Measurements from ENCODE around the gene SGPL1. TPM values are rescaled to one million over a fixed set of nuclear protein-coding genes. Genes with fewer than 3 reads are reported as not detected.

SGPL1 gene
- total RNA-seq, 1 donor from 2014 or later = 33.1 TPM

GRCh38 chr10:70866424-70866823, 50.7 kb downstream of the SGPL1 start:
- intact Hi-C loops (cut with DNase I) = no loop called here
- no peak for TF ChIP-seq CTCF (IDR thresholded peaks at IDR 0.05)
- TF ChIP-seq POLR2AphosphoS5 (IDR thresholded peaks at IDR 0.05; ENCODE audit: insufficient read depth in 1 of 2, low read depth in 1 of 2) = no peak
- TF ChIP-seq POLR2A (IDR thresholded peaks at IDR 0.05) = no peak
- DNase-seq (ENCODE audit: extremely low spot score in 2 of 2) = no peak
- H3K4me3 ChIP-seq = no peak overlapping the region
- H3K9me3 ChIP-seq = no peaks in the 10 kb centered on the region
- no peaks in the 10 kb centered on the region for H3K27me3 ChIP-seq
- no peaks in the 10 kb centered on the region for H3K4me1 ChIP-seq
- no peak overlapping the region for H3K27ac ChIP-seq
- H3K36me3 ChIP-seq = peaks cover 0 to 20% of the 10 kb centered on the region in 2 donors

GRCh38 chr10:70872291-70872690, 56.5 kb downstream of the SGPL1 start:
- intact Hi-C loops (cut with DNase I) = no loop called here
- H3K27ac ChIP-seq = no peak overlapping the region
- H3K4me3 ChIP-seq = no peak overlapping the region
- H3K27me3 ChIP-seq = no peaks in the 10 kb centered on the region
- H3K9me3 ChIP-seq = no peaks in the 10 kb centered on the region
- TF ChIP-seq CTCF (IDR thresholded peaks at IDR 0.05) = no peak
- no peak for TF ChIP-seq POLR2AphosphoS5 (IDR thresholded peaks at IDR 0.05; ENCODE audit: insufficient read depth in 1 of 2, low read depth in 1 of 2)
- TF ChIP-seq POLR2A (IDR thresholded peaks at IDR 0.05) = no peak
- DNase-seq (ENCODE audit: extremely low spot score in 2 of 2) = no peak
- no peaks in the 10 kb centered on the region for H3K4me1 ChIP-seq
- peaks cover 5 to 27% of the 10 kb centered on the region in 2 donors for H3K36me3 ChIP-seq

- Histone ChIP-seq H3K27ac (no peak overlapping the region), H3K9me3 (no peaks in the 10 kb centered on the region), H3K4me3 (no peak overlapping the region), H3K36me3 (peaks cover 5 to 39% of the 10 kb centered on the region in 2 donors), H3K4me1 (no peaks in the 10 kb centered on the region), H3K27me3 (no peaks in the 10 kb centered on the region)
- no peak for DNase-seq (ENCODE audit: extremely low spot score in 2 of 2)
- TF ChIP-seq POLR2AphosphoS5 (IDR thresholded peaks at IDR 0.05; ENCODE audit: insufficient read depth in 1 of 2, low read depth in 1 of 2) = no peak
- TF ChIP-seq CTCF (IDR thresholded peaks at IDR 0.05) = no peak
- TF ChIP-seq POLR2A (IDR thresholded peaks at IDR 0.05) = no peak
- intact Hi-C loops (cut with DNase I) = no loop called here
Measured at GRCh38 chr10:70874061-70874460, 58.3 kb downstream of the SGPL1 start.

GRCh38 chr10:70879207-70879606, 63.5 kb downstream of the SGPL1 start:
- no peak overlapping the region for H3K27ac ChIP-seq
- H3K4me1 ChIP-seq = no peaks in the 10 kb centered on the region
- peaks cover 0 to 37% of the 10 kb centered on the region in 2 donors for H3K36me3 ChIP-seq
- TF ChIP-seq POLR2A (IDR thresholded peaks at IDR 0.05) = no peak
- no peak overlapping the region for H3K4me3 ChIP-seq
- H3K27me3 ChIP-seq = no peaks in the 10 kb centered on the region
- intact Hi-C loops (cut with DNase I) = loop anchor here (5.0 kb wide), 1 partner anchor 332 kb away; no protein-coding TSS in a partner anchor
- H3K9me3 ChIP-seq = no peaks in the 10 kb centered on the region
- no peak for DNase-seq (ENCODE audit: extremely low spot score in 2 of 2)

- intact Hi-C loops (cut with DNase I) = no loop called here
Measured at GRCh38 chr10:70880077-70880534, 64.4 kb downstream of the SGPL1 start.

More at GRCh38 chr10:70880077-70880534, 64.4 kb downstream of the SGPL1 start:
- peak in 1 of 2 donors; percentile 49 for TF ChIP-seq POLR2AphosphoS5 (IDR thresholded peaks at IDR 0.05; ENCODE audit: insufficient read depth in 1 of 2, low read depth in 1 of 2)
- TF ChIP-seq POLR2A (IDR thresholded peaks at IDR 0.05) = no peak
- peak; percentile 74 to 90 (median 88) for TF ChIP-seq CTCF (IDR thresholded peaks at IDR 0.05)
- Histone ChIP-seq H3K27ac (no peak overlapping the region), H3K27me3 (no peaks in the 10 kb centered on the region), H3K36me3 (peaks cover 0 to 37% of the 10 kb centered on the region in 2 donors), H3K4me3 (no peak overlapping the region), H3K4me1 (no peaks in the 10 kb centered on the region), H3K9me3 (no peaks in the 10 kb centered on the region)
- no peak for DNase-seq (ENCODE audit: extremely low spot score in 2 of 2)

All from vagina (tissue), 2 donors.